Effector memory CD4-positive, alpha-beta T cell (primary cell): ENCODE results near the gene GLP1R.

Source experiments
- DNase-seq, 3 donors: peaks; one replicate each; pipeline ENCODE4 v3.0.0-alpha.2; 2020
- H3K27ac ChIP-seq: 2 replicates; pipeline ENCODE4 v1.7.0; 2013; ENCODE audit warnings: mild to moderate bottlenecking, low read length, moderate library complexity; ENCODE audit not compliant: insufficient read depth, poor library complexity, severe bottlenecking
- H3K27me3 ChIP-seq: replicated peaks from 2 replicates; pipeline ENCODE4 v1.7.0; 2013; ENCODE audit warnings: mild to moderate bottlenecking, low read length; ENCODE audit not compliant: insufficient read depth, control insufficient read depth, poor library complexity, severe bottlenecking
- H3K36me3 ChIP-seq: 2 replicates; pipeline ENCODE4 v1.7.0; 2013; ENCODE audit warnings: mild to moderate bottlenecking, low read length, moderate library complexity; ENCODE audit not compliant: control insufficient read depth, insufficient read depth
- H3K4me1 ChIP-seq: 2 replicates; pipeline ENCODE4 v1.7.0; 2013; ENCODE audit warnings: low read length, mild to moderate bottlenecking; ENCODE audit not compliant: control insufficient read depth, insufficient read depth, poor library complexity, severe bottlenecking
- H3K4me3 ChIP-seq: 2 replicates; pipeline ENCODE4 v1.7.0; 2013; ENCODE audit warnings: low read length, low read depth, mild to moderate bottlenecking; ENCODE audit not compliant: insufficient read depth, poor library complexity, severe bottlenecking
- H3K9me3 ChIP-seq: 2 replicates; pipeline ENCODE4 v1.7.0; 2013; ENCODE audit warnings: mild to moderate bottlenecking, low read length, moderate library complexity; ENCODE audit not compliant: control insufficient read depth

The GLP1R gene

GRCh38 chr6:39041072-39041471 is 7.5 kb upstream of the GLP1R start:
- peaks cover 4% of the 10 kb centered on the region for H3K27me3 ChIP-seq

GRCh38 chr6:39043776-39044175 is 4.8 kb upstream of the GLP1R start:
- H3K36me3 ChIP-seq, result no peaks in the 10 kb centered on the region
- H3K27ac ChIP-seq, result no peak overlapping the region
- no peak overlapping the region for H3K4me3 ChIP-seq
- peaks cover 10% of the 10 kb centered on the region for H3K27me3 ChIP-seq
- peaks cover 2% of the 10 kb centered on the region for H3K4me1 ChIP-seq
- no peak for DNase-seq
- no peaks in the 10 kb centered on the region for H3K9me3 ChIP-seq

More at GRCh38 chr6:39041072-39041471, 7.5 kb upstream of the GLP1R start:
- DNase-seq, result no peak
- Histone ChIP-seq H3K36me3 (no peaks in the 10 kb centered on the region), H3K4me3 (no peak overlapping the region), H3K9me3 (no peaks in the 10 kb centered on the region), H3K27ac (no peak overlapping the region), H3K4me1 (no peaks in the 10 kb centered on the region)

GRCh38 chr6:39044181-39044580 is 4.4 kb upstream of the GLP1R start:
- Histone ChIP-seq H3K4me3 (no peak overlapping the region), H3K27ac (no peak overlapping the region), H3K36me3 (no peaks in the 10 kb centered on the region), H3K4me1 (peaks cover 4% of the 10 kb centered on the region), H3K9me3 (no peaks in the 10 kb centered on the region), H3K27me3 (peaks cover 14% of the 10 kb centered on the region)
- no peak for DNase-seq

GRCh38 chr6:39047434-39048327 is 900 bp upstream of the GLP1R start:
- Histone ChIP-seq H3K9me3 (no peaks in the 10 kb centered on the region), H3K36me3 (no peaks in the 10 kb centered on the region), H3K4me1 (peaks cover 7% of the 10 kb centered on the region), H3K27me3 (peaks cover 17% of the 10 kb centered on the region), H3K4me3 (no peak overlapping the region), H3K27ac (no peak overlapping the region)
- no peak for DNase-seq

GRCh38 chr6:39049575-39050283 is 1.1 kb downstream of the GLP1R start:
- Histone ChIP-seq H3K27me3 (peaks cover 17% of the 10 kb centered on the region), H3K4me1 (peaks cover 7% of the 10 kb centered on the region), H3K4me3 (no peak overlapping the region), H3K36me3 (no peaks in the 10 kb centered on the region), H3K9me3 (no peaks in the 10 kb centered on the region), H3K27ac (no peak overlapping the region)
- no peak for DNase-seq

GRCh38 chr6:39050453-39051112 is 2.0 kb downstream of the GLP1R start:
- Histone ChIP-seq H3K9me3 (no peaks in the 10 kb centered on the region), H3K36me3 (no peaks in the 10 kb centered on the region), H3K27me3 (peaks cover 17% of the 10 kb centered on the region), H3K4me3 (no peak overlapping the region), H3K27ac (no peak overlapping the region), H3K4me1 (peaks cover 7% of the 10 kb centered on the region)
- DNase-seq, result no peak

GRCh38 chr6:39051399-39052122 is 3.0 kb downstream of the GLP1R start:
- H3K4me1 ChIP-seq, result peaks cover 7% of the 10 kb centered on the region
- no peak overlapping the region for H3K27ac ChIP-seq
- DNase-seq, result no peak
- no peaks in the 10 kb centered on the region for H3K36me3 ChIP-seq
- peaks cover 17% of the 10 kb centered on the region for H3K27me3 ChIP-seq
- no peak overlapping the region for H3K4me3 ChIP-seq
- H3K9me3 ChIP-seq, result no peaks in the 10 kb centered on the region

- DNase-seq, result no peak
- Histone ChIP-seq H3K27ac (no peak overlapping the region), H3K9me3 (no peaks in the 10 kb centered on the region), H3K36me3 (no peaks in the 10 kb centered on the region), H3K4me3 (no peak overlapping the region), H3K27me3 (peaks cover 13% of the 10 kb centered on the region), H3K4me1 (peaks cover 7% of the 10 kb centered on the region)
These were observed 4.5 kb downstream of the GLP1R start for GRCh38 chr6:39053016-39053624.

- no peak for DNase-seq
- Histone ChIP-seq H3K4me3 (no peak overlapping the region), H3K27me3 (peaks cover 5% of the 10 kb centered on the region), H3K36me3 (no peaks in the 10 kb centered on the region), H3K9me3 (no peaks in the 10 kb centered on the region), H3K4me1 (peaks cover 3% of the 10 kb centered on the region), H3K27ac (no peak overlapping the region)
These were observed 5.4 kb downstream of the GLP1R start for GRCh38 chr6:39053854-39054576.
